IMR-90 (cell line): ENCODE data around the gene BOD1. TPM values are rescaled to one million over a fixed set of nuclear protein-coding genes. Genes with fewer than 3 reads are reported as not detected.

Experiments used
- ATAC-seq: fragments of 200-7000 bp; cut with Tn5 transposase; 2 replicates; pipeline ENCODE4 v1.9.1; 2020; ENCODE audit warnings: low read depth, mild to moderate bottlenecking, moderate library complexity
- BruUV-seq: library from RNA; stranded (reverse); fragments of 400-500 nt; replicated peaks from 2 replicates; lab custom pipeline; 2021; lab: Mats Ljungman, UMichigan
- CTCF ChIA-PET: fragments of 300-600 bp; formaldehyde crosslinking; extraction: SDS; loops from one replicate; lab custom pipeline; 2021; ENCODE audit warnings: antibody characterized with exemption; lab: Yijun Ruan, JAX
- POLR2A ChIA-PET: fragments of 300-600 bp; sonication (Branson Sonifier 250); formaldehyde crosslinking; loops from one replicate; lab custom pipeline; 2022; ENCODE audit warnings: antibody characterized with exemption; ENCODE audit not compliant: unreplicated experiment; lab: Charles Lee
- DNase-seq: peaks from one replicate; pipeline ENCODE4 v3.0.0; 2013
- H2AFZ ChIP-seq: replicated peaks from 2 replicates; pipeline ENCODE3; 2013; ENCODE audit warnings: low read length, mild to moderate bottlenecking; ENCODE audit not compliant: poor library complexity
- H2AK5ac ChIP-seq: 2 replicates; pipeline ENCODE4 v1.6.1; 2013; ENCODE audit warnings: low read depth, low read length, inconsistent platforms
- H2AK9ac ChIP-seq: replicated peaks from 2 replicates; pipeline ENCODE3; 2013; ENCODE audit warnings: mild to moderate bottlenecking, low read depth, low read length, moderate library complexity; ENCODE audit not compliant: poor library complexity
- H2BK120ac ChIP-seq: 2 replicates; pipeline ENCODE4 v1.6.1; 2013; ENCODE audit warnings: low read depth, low read length, inconsistent platforms
- H2BK15ac ChIP-seq: 3 replicates; pipeline ENCODE4 v1.6.1; 2013; ENCODE audit warnings: low read depth, low read length, inconsistent platforms
- H2BK20ac ChIP-seq: 2 replicates; pipeline ENCODE4 v1.6.1; 2013; ENCODE audit warnings: low read depth, mild to moderate bottlenecking, inconsistent platforms, low read length, moderate library complexity
- H2BK5ac ChIP-seq: 2 replicates; pipeline ENCODE4 v1.6.1; 2013; ENCODE audit warnings: mild to moderate bottlenecking, low read depth, low read length, inconsistent platforms; ENCODE audit not compliant: poor library complexity, severe bottlenecking
- H3K14ac ChIP-seq: replicated peaks from 2 replicates; pipeline ENCODE4 v1.6.1; 2013; ENCODE audit warnings: low read depth, low read length, inconsistent platforms
- H3K18ac ChIP-seq: 2 replicates; pipeline ENCODE4 v1.6.1; 2013; ENCODE audit warnings: low read depth, low read length, control low read depth
- H3K23ac ChIP-seq: 2 replicates; pipeline ENCODE4 v1.6.1; 2013; ENCODE audit warnings: low read depth, low read length, inconsistent platforms
- H3K27ac ChIP-seq: 2 replicates; pipeline ENCODE4 v1.5.1; 2013; ENCODE audit warnings: mild to moderate bottlenecking, control low read depth, low read length; ENCODE audit not compliant: insufficient read depth
- H3K27me3 ChIP-seq: 2 replicates; pipeline ENCODE4 v1.6.1; 2013; ENCODE audit warnings: low read length; ENCODE audit not compliant: control insufficient read depth, insufficient read depth
- H3K36me3 ChIP-seq: 2 replicates; pipeline ENCODE4 v1.6.1; 2013; ENCODE audit warnings: low read length, mixed read lengths; ENCODE audit not compliant: control insufficient read depth, insufficient read depth
- H3K4ac ChIP-seq: 2 replicates; pipeline ENCODE4 v1.6.1; 2013; ENCODE audit warnings: low read depth, low read length, inconsistent platforms
- H3K4me1 ChIP-seq: 2 replicates; pipeline ENCODE4 v1.6.1; 2013; ENCODE audit warnings: low read length, mixed read lengths; ENCODE audit not compliant: control insufficient read depth, insufficient read depth
- H3K4me2 ChIP-seq: 2 replicates; pipeline ENCODE4 v1.6.1; 2013; ENCODE audit warnings: low read depth, mild to moderate bottlenecking, control low read depth, low read length, moderate library complexity
- H3K4me3 ChIP-seq: 2 replicates; pipeline ENCODE4 v1.5.1; 2013; ENCODE audit warnings: low read depth, mild to moderate bottlenecking, control low read depth, low read length, moderate library complexity; ENCODE audit not compliant: insufficient read depth
- H3K56ac ChIP-seq: 2 replicates; pipeline ENCODE4 v1.6.1; 2013; ENCODE audit warnings: low read length, inconsistent platforms; ENCODE audit not compliant: insufficient read depth; ENCODE audit errors: extremely low read depth
- H3K79me1 ChIP-seq, 2 experiments: 2 replicates each; pipeline ENCODE4 v1.6.1; 2013; ENCODE audit warnings: low read length in 2 of 2, inconsistent platforms in 1 of 2, low read depth in 1 of 2
- H3K9ac ChIP-seq: 2 replicates; pipeline ENCODE4 v1.6.1; 2013; ENCODE audit warnings: low read depth, low read length, control low read depth
- H3K9me1 ChIP-seq: 2 replicates; pipeline ENCODE4 v1.6.1; 2013; ENCODE audit warnings: low read length, inconsistent platforms; ENCODE audit not compliant: insufficient read depth
- H3K9me3 ChIP-seq: 2 replicates; pipeline ENCODE4 v1.6.1; 2013; ENCODE audit warnings: low read length; ENCODE audit not compliant: control insufficient read depth, insufficient read depth
- H4K20me1 ChIP-seq: 2 replicates; pipeline ENCODE4 v1.6.1; 2013; ENCODE audit warnings: low read length, inconsistent platforms; ENCODE audit not compliant: insufficient read depth
- H4K5ac ChIP-seq: 2 replicates; pipeline ENCODE4 v1.6.1; 2013; ENCODE audit warnings: mild to moderate bottlenecking, low read depth, low read length, control low read depth
- H4K8ac ChIP-seq, 2 experiments: 2 replicates each; pipeline ENCODE4 v1.6.1; 2013; ENCODE audit warnings: low read depth in 2 of 2, low read length in 2 of 2, control low read depth in 1 of 2, inconsistent platforms in 1 of 2
- H4K91ac ChIP-seq: 2 replicates; pipeline ENCODE4 v1.6.1; 2013; ENCODE audit warnings: low read depth, low read length, inconsistent platforms; ENCODE audit not compliant: insufficient read depth
- BHLHE40 ChIP-seq: fragments of 150-350 bp; IDR thresholded peaks from 2 replicates; pipeline ENCODE4 v1.6.1; 2016; ENCODE audit warnings: mild to moderate bottlenecking, low read depth, low read length
- CEBPB ChIP-seq: IDR thresholded peaks from 2 replicates; pipeline ENCODE4 v1.6.1; 2012; ENCODE audit warnings: low read depth, low read length, improper control_type of control experiment
- CHD1 ChIP-seq: IDR thresholded peaks from 2 replicates; pipeline ENCODE4 v1.6.1; 2012; ENCODE audit warnings: low read depth, low read length, improper control_type of control experiment
- CTCF ChIP-seq: conservative IDR thresholded peaks from 2 replicates; pipeline ENCODE4 v1.5.1; 2012; ENCODE audit warnings: mild to moderate bottlenecking, low read depth, low read length, improper control_type of control experiment
- ELK1 ChIP-seq: fragments of 150-350 bp; IDR thresholded peaks from 2 replicates; pipeline ENCODE4 v1.6.1; 2016; ENCODE audit warnings: low read depth, mild to moderate bottlenecking, low read length, moderate library complexity, borderline replicate concordance
- FOS ChIP-seq: fragments of 150-350 bp; IDR thresholded peaks from 2 replicates; pipeline ENCODE4 v1.6.1; 2016; ENCODE audit warnings: low read depth, low read length
- MAFK ChIP-seq: IDR thresholded peaks from 2 replicates; pipeline ENCODE4 v1.6.1; 2012; ENCODE audit warnings: low read depth, low read length, improper control_type of control experiment
- MAZ ChIP-seq: IDR thresholded peaks from 2 replicates; pipeline ENCODE4 v1.6.1; 2012; ENCODE audit warnings: low read depth, mild to moderate bottlenecking, low read length, improper control_type of control experiment, moderate library complexity, borderline replicate concordance
- MXI1 ChIP-seq: IDR thresholded peaks from 2 replicates; pipeline ENCODE4 v1.6.1; 2012; ENCODE audit warnings: low read depth, mild to moderate bottlenecking, low read length, moderate library complexity, borderline replicate concordance
- NFE2L2 ChIP-seq: fragments of 150-350 bp; IDR thresholded peaks from 2 replicates; pipeline ENCODE4 v1.6.1; 2016; ENCODE audit warnings: low read depth, mild to moderate bottlenecking, low read length
- POLR2A ChIP-seq: IDR thresholded peaks from 2 replicates; pipeline ENCODE4 v1.6.1; 2012; ENCODE audit warnings: mild to moderate bottlenecking, low read depth, low read length
- RAD21 ChIP-seq: IDR thresholded peaks from 2 replicates; pipeline ENCODE4 v1.6.1; 2012; ENCODE audit warnings: low read length, improper control_type of control experiment
- RCOR1 ChIP-seq: IDR thresholded peaks from 2 replicates; pipeline ENCODE4 v1.6.1; 2012; ENCODE audit warnings: mild to moderate bottlenecking, low read length, improper control_type of control experiment; ENCODE audit not compliant: insufficient replicate concordance
- RFX5 ChIP-seq: IDR thresholded peaks from 2 replicates; pipeline ENCODE4 v1.8.0; 2012; ENCODE audit warnings: low read depth, mild to moderate bottlenecking, low read length, moderate library complexity
- SMC3 ChIP-seq: fragments of 150-350 bp; IDR thresholded peaks from 2 replicates; pipeline ENCODE4 v1.6.1; 2016; ENCODE audit warnings: low read depth, mild to moderate bottlenecking, antibody characterized with exemption, low read length, moderate library complexity
- USF2 ChIP-seq: fragments of 150-350 bp; IDR thresholded peaks from 2 replicates; pipeline ENCODE4 v1.6.1; 2017; ENCODE audit warnings: mild to moderate bottlenecking, antibody characterized with exemption, low read length, low read depth
- WGBS, 2 experiments: methylation state at CpG; one replicate each; pipeline versions ENCODE4 v1.1.5 to v1.1.7; 2013; ENCODE audit warnings: missing lambda C conversion rate in 2 of 2; ENCODE audit not compliant: insufficient read length in 1 of 2; ENCODE audit errors: extremely low coverage in 2 of 2; 5-methylcytosine and 5-hydroxymethylcytosine counted together
- dilution Hi-C: fragments of 300-500 bp; cut with HindIII; formaldehyde crosslinking; loops from one replicate; pipeline ENCODE4 v1.14.3; 2018; ENCODE audit warnings: low sequenced_read_pairs; ENCODE audit not compliant: unreplicated experiment
- in situ Hi-C: fragments of 300-500 bp; cut with MboI; formaldehyde crosslinking; loops from 3 replicates; pipeline ENCODE4 v1.14.3; 2019; ENCODE audit warnings: low sequenced_read_pairs, inconsistent platforms, mixed read lengths
- intact Hi-C: fragments of 100-400 bp; cut with micrococcal nuclease; formaldehyde crosslinking; loops from 2 replicates; pipeline ENCODE4 v1.10.0; 2022
- polyA plus RNA-seq, 3 experiments: library from polyadenylated mRNA; depleted of rRNA; stranded (reverse); fragments of >200 nt; gene quantifications; 2 replicates each; pipeline ENCODE4 v1.2.3, GENCODE V29; 2012; ENCODE audit warnings: low replicate concordance in 1 of 3
- total RNA-seq: library from RNA; depleted of rRNA; stranded (reverse); fragments of >200 nt; gene quantifications from 2 replicates; pipeline ENCODE4 v1.2.3, GENCODE V29; 2012

The BOD1 gene
- total and polyA plus RNA-seq, 2 of the 4 experiments (the other 2 are of a cell fraction), result 57.9 to 71.7 TPM

GRCh38 chr5:173628501-173628900, 12.1 kb upstream of the BOD1 start:
- Histone ChIP-seq H3K79me1 (no peaks in the 10 kb centered on the region), H3K36me3 (no peaks in the 10 kb centered on the region), H2BK20ac (no peak overlapping the region), H3K9me1 (no peaks in the 10 kb centered on the region; the same call in 1 of the 2 replicates), H3K56ac (no peak overlapping the region), H2BK15ac (no peak overlapping the region), H3K18ac (no peak overlapping the region), H2AK5ac (no peak overlapping the region), H2AK9ac (no peak overlapping the region), H3K27ac (no peak overlapping the region), H2AFZ (no peak overlapping the region), H4K91ac (no peak overlapping the region), H3K4me3 (no peak overlapping the region), H4K5ac (no peak overlapping the region), H3K4ac (no peak overlapping the region), H2BK5ac (no peak overlapping the region), H4K20me1 (no peaks in the 10 kb centered on the region), H3K23ac (no peak overlapping the region), H3K4me2 (no peak overlapping the region), H3K27me3 (peaks cover 38% of the 10 kb centered on the region), H3K9me3 (no peaks in the 10 kb centered on the region), H4K8ac (no peak overlapping the region), H3K14ac (no peak overlapping the region), H3K9ac (no peak overlapping the region), H3K4me1 (peaks cover 3% of the 10 kb centered on the region; the same call in 1 of the 2 replicates), H2BK120ac (no peak overlapping the region)
- ATAC-seq (no peak), DNase-seq (no peak)
- BruUV-seq, result no TSS peak
- ChIA-PET CTCF (no interaction called here), POLR2A (no interaction called here)
- in situ Hi-C loops (no loop called here), dilution Hi-C loops (no loop called here), intact Hi-C loops (no loop called here)
- no peak for TF ChIP-seq RAD21
- no peak for TF ChIP-seq CTCF
- TF ChIP-seq USF2, result no peak
- TF ChIP-seq ELK1, result no peak
- no peak for TF ChIP-seq RCOR1
- no peak for TF ChIP-seq CHD1
- TF ChIP-seq RFX5, result no peak
- TF ChIP-seq SMC3, result no peak
- no peak for TF ChIP-seq FOS
- no peak for TF ChIP-seq NFE2L2
- TF ChIP-seq MAFK, result no peak
- no peak for TF ChIP-seq BHLHE40
- TF ChIP-seq POLR2A, result no peak
- TF ChIP-seq MXI1, result no peak
- no peak for TF ChIP-seq CEBPB
- no peak for TF ChIP-seq MAZ
- WGBS, 2 experiments, result 73% methylated on average over 5 of the region's 6 CpGs; no CpG with 5 or more reads in 1 of the 2 experiments
